H1 (cell line): ENCODE data around the gene RAB44. TPM values are rescaled to one million over a fixed set of nuclear protein-coding genes. Genes with fewer than 3 reads are reported as not detected.

Experiments used
- CTCF ChIA-PET: fragments of 300-600 bp; sonication (Branson Sonifier 250); formaldehyde crosslinking; loops from one replicate; lab custom pipeline; 2021; ENCODE audit not compliant: partially characterized antibody; lab: Charles Lee
- POLR2A ChIA-PET: fragments of 300-600 bp; sonication (Branson Sonifier 250); formaldehyde crosslinking; loops from one replicate; lab custom pipeline; 2021; ENCODE audit warnings: inconsistent platforms; ENCODE audit not compliant: partially characterized antibody; lab: Charles Lee
- DNase-seq, 2 experiments: peaks; one replicate each; pipeline versions ENCODE4 v3.0.0 to v3.0.0-alpha.2; 2010 to 2022; ENCODE audit warnings: low spot score in 2 of 2, low read depth in 1 of 2, mixed read lengths in 1 of 2
- FAIRE-seq: peaks from 2 replicates; lab custom pipeline; 2011; peaks lifted over from hg19 to GRCh38; lab: Jason Lieb, UNC
- H2AFZ ChIP-seq: 2 replicates; pipeline ENCODE4 v1.8.1; 2012; ENCODE audit warnings: low read length, inconsistent platforms
- H2AK5ac ChIP-seq: 2 replicates; pipeline ENCODE4 v1.6.1; 2013; ENCODE audit warnings: low read depth, low read length
- H2BK120ac ChIP-seq: replicated peaks from 2 replicates; pipeline ENCODE3; 2013; ENCODE audit warnings: low read depth, low read length, inconsistent platforms
- H2BK12ac ChIP-seq: 2 replicates; pipeline ENCODE4 v1.6.1; 2013; ENCODE audit warnings: low read depth, low read length
- H2BK15ac ChIP-seq: 2 replicates; pipeline ENCODE4 v1.6.1; 2013; ENCODE audit warnings: low read length
- H2BK20ac ChIP-seq: 2 replicates; pipeline ENCODE4 v1.6.1; 2013; ENCODE audit warnings: low read length
- H2BK5ac ChIP-seq: 2 replicates; pipeline ENCODE4 v1.6.1; 2013; ENCODE audit warnings: low read depth, low read length
- H3K14ac ChIP-seq: 2 replicates; pipeline ENCODE4 v1.6.1; 2013; ENCODE audit warnings: inconsistent platforms; ENCODE audit not compliant: insufficient read length
- H3K18ac ChIP-seq: 2 replicates; pipeline ENCODE4 v1.6.1; 2013; ENCODE audit warnings: low read length; ENCODE audit errors: extremely low read depth
- H3K23ac ChIP-seq: 2 replicates; pipeline ENCODE4 v1.6.1; 2013; ENCODE audit warnings: inconsistent platforms; ENCODE audit not compliant: insufficient read length
- H3K23me2 ChIP-seq: 2 replicates; pipeline ENCODE4 v1.6.1; 2013; ENCODE audit warnings: low read depth, low read length
- H3K27ac ChIP-seq: 2 replicates; pipeline ENCODE4 v1.6.1; 2011; ENCODE audit warnings: low read depth, low read length, inconsistent platforms
- H3K27me3 ChIP-seq, 4 experiments: replicated peaks in 1 of 4; 1 replicate in 1 of 4; 2 replicates in 3 of 4; pipeline versions ENCODE4 v1.6.1 to v1.8.1; 2011 to 2013; ENCODE audit warnings: low read length in 3 of 4, mild to moderate bottlenecking in 3 of 4, inconsistent platforms in 2 of 4, mixed read lengths in 2 of 4, moderate library complexity in 1 of 4; ENCODE audit not compliant: control insufficient read depth in 3 of 4, insufficient read depth in 3 of 4; ENCODE audit errors: extremely low read depth in 1 of 4
- H3K36me3 ChIP-seq, 4 experiments: 2 replicates each; pipeline versions ENCODE4 v1.6.1 to v1.8.1; 2011 to 2013; ENCODE audit warnings: mild to moderate bottlenecking in 4 of 4, low read length in 3 of 4, moderate library complexity in 2 of 4, control low read depth in 1 of 4, inconsistent platforms in 1 of 4; ENCODE audit not compliant: insufficient read depth in 4 of 4, control insufficient read depth in 2 of 4
- H3K4ac ChIP-seq: replicated peaks from 2 replicates; pipeline ENCODE3; 2013; ENCODE audit warnings: low read length, low read depth, mixed read lengths, inconsistent platforms; ENCODE audit not compliant: insufficient read length
- H3K4me1 ChIP-seq, 4 experiments: replicated peaks in 1 of 4; 1 replicate in 1 of 4; 2 replicates in 3 of 4; pipeline versions ENCODE4 v1.6.1 to v1.8.1; 2011 to 2013; ENCODE audit warnings: low read length in 3 of 4, inconsistent platforms in 2 of 4, mixed read lengths in 1 of 4; ENCODE audit not compliant: insufficient read depth in 4 of 4, control insufficient read depth in 3 of 4
- H3K4me2 ChIP-seq, 2 experiments: 2 replicates each; pipeline versions ENCODE4 v1.6.1 to v1.8.1; 2011 to 2013; ENCODE audit warnings: low read depth in 2 of 2, low read length in 2 of 2, control low read depth in 1 of 2, inconsistent platforms in 1 of 2, mild to moderate bottlenecking in 1 of 2; ENCODE audit not compliant: insufficient read depth in 1 of 2
- H3K4me3 ChIP-seq, 4 experiments: fragments of 200-600, 300-600 bp in 1 of 4; sonication (generic), shearing (Covaris generic), sonication (Bioruptor Twin) in 1 of 4; 2 replicates each; pipeline versions ENCODE4 v1.5.1 to v1.8.1; 2011 to 2016; ENCODE audit warnings: low read length in 4 of 4, low read depth in 3 of 4, control low read depth in 2 of 4, inconsistent platforms in 2 of 4, mild to moderate bottlenecking in 2 of 4, mixed read lengths in 1 of 4, moderate library complexity in 1 of 4; ENCODE audit not compliant: insufficient read depth in 2 of 4; ENCODE audit errors: extremely low read depth in 1 of 4
- H3K56ac ChIP-seq: replicated peaks from 2 replicates; pipeline ENCODE3; 2013; ENCODE audit warnings: low read depth, mild to moderate bottlenecking, mixed read lengths, low read length, inconsistent platforms; ENCODE audit not compliant: insufficient read length
- H3K79me1 ChIP-seq: 2 replicates; pipeline ENCODE4 v1.6.1; 2013; ENCODE audit warnings: low read depth, low read length, control low read depth
- H3K79me2 ChIP-seq, 2 experiments: 2 replicates each; pipeline versions ENCODE4 v1.6.1 to v1.8.1; 2012 to 2013; ENCODE audit warnings: low read length in 2 of 2, mild to moderate bottlenecking in 2 of 2, inconsistent platforms in 1 of 2; ENCODE audit not compliant: insufficient read depth in 2 of 2, control insufficient read depth in 1 of 2
- H3K9ac ChIP-seq, 4 experiments: replicated peaks in 1 of 4; 1 replicate in 1 of 4; 2 replicates in 3 of 4; pipeline versions ENCODE4 v1.6.1 to v1.8.1; 2011 to 2013; ENCODE audit warnings: low read depth in 3 of 4, low read length in 3 of 4, control low read depth in 2 of 4, mild to moderate bottlenecking in 2 of 4, moderate library complexity in 2 of 4, inconsistent platforms in 1 of 4; ENCODE audit errors: extremely low read depth in 1 of 4
- H3K9me3 ChIP-seq, 2 experiments: 2 replicates each; pipeline versions ENCODE4 v1.6.1 to v1.8.1; 2012 to 2013; ENCODE audit warnings: mild to moderate bottlenecking in 2 of 2, moderate library complexity in 2 of 2, control low read depth in 1 of 2, inconsistent platforms in 1 of 2, low read depth in 1 of 2, low read length in 1 of 2, mixed read lengths in 1 of 2; ENCODE audit not compliant: insufficient read depth in 2 of 2
- H4K20me1 ChIP-seq, 2 experiments: replicated peaks in 1 of 2; 2 replicates each; pipeline versions ENCODE3 to v1.8.1; 2011 to 2013; ENCODE audit warnings: inconsistent platforms in 2 of 2, low read length in 2 of 2, mild to moderate bottlenecking in 1 of 2; ENCODE audit not compliant: insufficient read depth in 2 of 2, control insufficient read depth in 1 of 2
- H4K5ac ChIP-seq: 2 replicates; pipeline ENCODE4 v1.6.1; 2013; ENCODE audit warnings: low read length, low read depth, mixed read lengths, inconsistent platforms; ENCODE audit not compliant: insufficient read length
- H4K8ac ChIP-seq: 2 replicates; pipeline ENCODE4 v1.8.0; 2013; ENCODE audit warnings: mild to moderate bottlenecking, moderate library complexity, low read length, inconsistent platforms; ENCODE audit not compliant: insufficient read depth; ENCODE audit errors: extremely low read depth
- H4K91ac ChIP-seq: replicated peaks from 2 replicates; pipeline ENCODE3; 2013; ENCODE audit warnings: low read length, mixed read lengths, inconsistent platforms; ENCODE audit not compliant: insufficient read length
- SRF ChIP-seq: IDR thresholded peaks from 2 replicates; pipeline ENCODE4 v1.6.1; 2011; ENCODE audit warnings: mild to moderate bottlenecking, low read depth, low read length, moderate library complexity
- TEAD4 ChIP-seq: IDR thresholded peaks from 2 replicates; pipeline ENCODE4 v1.6.1; 2012; ENCODE audit warnings: low read depth, low read length, inconsistent platforms, mixed read lengths
- WGBS, 2 experiments: shearing (Covaris generic) in 1 of 2; methylation state at CpG; one replicate each; pipeline versions ENCODE4 v1.1.6 to v1.1.7; 2013 to 2015; ENCODE audit warnings: low lambda C conversion rate in 2 of 2, mixed read lengths in 2 of 2, inconsistent platforms in 1 of 2, low coverage in 1 of 2, missing lambda C conversion rate in 1 of 2; ENCODE audit not compliant: insufficient replicate concordance in 2 of 2, insufficient coverage in 1 of 2, insufficient read length in 1 of 2; ENCODE audit errors: extremely low coverage in 1 of 2, missing lambda C conversion rate in 1 of 2; 5-methylcytosine and 5-hydroxymethylcytosine counted together
- polyA plus RNA-seq, 7 experiments: library from polyadenylated mRNA; depleted of rRNA in 3 of 7; stranded (reverse) in 5 of 7; unstranded in 2 of 7; fragments of >200 nt in 5 of 7; fragments of 200-250 nt in 2 of 7; gene quantifications; 1 replicate in 5 of 7; 2 replicates in 1 of 7; 4 replicates in 1 of 7; pipeline versions ENCODE4 v1.2.1 to v1.2.3, GENCODE V29; 2011 to 2013; ENCODE audit warnings: missing spikeins in 2 of 7, mixed read lengths in 2 of 7
- total RNA-seq: library from RNA; stranded (reverse); fragmentation: NEBNext Ultra II Directional; extraction: Animal tissue kit (Norgen Biotek cat#: 25700); gene quantifications from 2 replicates; pipeline ENCODE4 v1.2.1, GENCODE V29; 2021

RAB44 gene
- total and polyA plus RNA-seq, 2 of the 8 experiments (the other 6 are each of a cell fraction or from before 2014, with no cell fraction given) = 0.02 TPM; not detected in 1

- no peak overlapping the region for H2AK5ac ChIP-seq
- WGBS, 2 experiments = 87% methylated on average over 5 of the region's 5 CpGs; no CpG with 5 or more reads in 1 of the 2 experiments
- H3K14ac ChIP-seq = no peak overlapping the region
- POLR2A ChIA-PET = interaction anchor here (0.9 kb wide), 1 partner anchor 10 kb away, joined by 3 read pairs; no protein-coding TSS in a partner anchor
- H4K5ac ChIP-seq = no peak overlapping the region
- no peak overlapping the region for H3K23ac ChIP-seq
- no peak overlapping the region for H2AFZ ChIP-seq
- no peaks in the 10 kb centered on the region for H3K79me2 ChIP-seq
- no peak overlapping the region for H3K4me3 ChIP-seq
- no peak overlapping the region for H2BK5ac ChIP-seq
- CTCF ChIA-PET = interaction anchor here (0.6 to 13.6 kb wide), 11 partner anchors 9 to 245 kb away, joined by 3 to 293 read pairs (median 7); no protein-coding TSS in a partner anchor
- no peaks in the 10 kb centered on the region for H3K9me3 ChIP-seq
- no peak overlapping the region for H3K56ac ChIP-seq
- no peak overlapping the region for H4K8ac ChIP-seq
- DNase-seq (no peak), FAIRE-seq (no peak)
- H3K4me1 ChIP-seq = peaks cover 4 to 28% (median 20%) of the 10 kb centered on the region in 4 experiments
- peaks cover 2% of the 10 kb centered on the region; the same call in 1 of the 2 replicates for H3K23me2 ChIP-seq
- H2BK12ac ChIP-seq = no peak overlapping the region
- H2BK120ac ChIP-seq = no peak overlapping the region
- H3K4me2 ChIP-seq = no peak overlapping the region
- H3K27ac ChIP-seq = no peak overlapping the region
- H3K79me1 ChIP-seq = no peaks in the 10 kb centered on the region
- no peak overlapping the region for H3K9ac ChIP-seq
- no peaks in the 10 kb centered on the region for H4K20me1 ChIP-seq
- TF ChIP-seq TEAD4 = 0 out of 2 replicates have a peak, but pooled peaks have one; percentile 7
- no peak for TF ChIP-seq SRF
- no peak overlapping the region for H3K18ac ChIP-seq
- H2BK15ac ChIP-seq = no peak overlapping the region
- H2BK20ac ChIP-seq = no peak overlapping the region
- no peak overlapping the region for H4K91ac ChIP-seq
- no peak overlapping the region for H3K4ac ChIP-seq
- H3K27me3 ChIP-seq = peaks cover 0 to 4% (median 1%) of the 10 kb centered on the region in 4 experiments; a peak in 3 of 7 replicates
- no peaks in the 10 kb centered on the region for H3K36me3 ChIP-seq
These were observed 76.7 kb downstream of the RAB44 start for GRCh38 chr6:36774331-36774730.
